Hepatocyte (in vitro differentiated cells): ENCODE measurements around the gene CYTH4. TPM values are rescaled to one million over a fixed set of nuclear protein-coding genes. Genes with fewer than 3 reads are reported as not detected.

ENCODE experiments used
- DNase-seq: peaks from one replicate; pipeline ENCODE4 v3.0.0-alpha.2; 2016; ENCODE audit warnings: low spot score
- H2AFZ ChIP-seq: fragments of 200-600 bp; sonication (generic); 2 replicates; pipeline ENCODE4 v1.6.0; 2016; ENCODE audit warnings: antibody characterized with exemption, mild to moderate bottlenecking
- H3K27ac ChIP-seq: fragments of 200-600 bp; sonication (generic); 2 replicates; pipeline ENCODE4 v1.5.1; 2016; ENCODE audit warnings: mild to moderate bottlenecking
- H3K27me3 ChIP-seq: fragments of 200-600 bp; sonication (generic); 2 replicates; pipeline ENCODE4 v1.6.1; 2016
- H3K36me3 ChIP-seq: fragments of 200-600 bp; sonication (generic); replicated peaks from 2 replicates; pipeline ENCODE4 v1.5.1; 2016; ENCODE audit warnings: low read depth; ENCODE audit not compliant: insufficient read depth
- H3K4me1 ChIP-seq: fragments of 200-600 bp; sonication (generic); 2 replicates; pipeline ENCODE4 v1.5.1; 2016; ENCODE audit warnings: mild to moderate bottlenecking, moderate library complexity; ENCODE audit not compliant: insufficient read depth
- H3K4me2 ChIP-seq: fragments of 200-600 bp; sonication (generic); 2 replicates; pipeline ENCODE4 v1.6.0; 2016
- H3K4me3 ChIP-seq: fragments of 200-600 bp; sonication (generic); 2 replicates; pipeline ENCODE4 v1.5.1; 2016; ENCODE audit warnings: mild to moderate bottlenecking
- H3K79me2 ChIP-seq: fragments of 200-600 bp; sonication (generic); 2 replicates; pipeline ENCODE4 v1.6.0; 2017; ENCODE audit warnings: mild to moderate bottlenecking
- H3K9me2 ChIP-seq: fragments of 200-600 bp; sonication (generic); replicated peaks from 2 replicates; pipeline ENCODE4 v1.6.0; 2017; ENCODE audit warnings: mild to moderate bottlenecking; ENCODE audit not compliant: insufficient read depth
- H3K9me3 ChIP-seq: fragments of 200-600 bp; sonication (generic); 2 replicates; pipeline ENCODE4 v1.5.1; 2016; ENCODE audit warnings: low read depth, mild to moderate bottlenecking
- H4K20me1 ChIP-seq: fragments of 200-600 bp; sonication (generic); 2 replicates; pipeline ENCODE4 v1.6.0; 2016; ENCODE audit warnings: mild to moderate bottlenecking; ENCODE audit not compliant: insufficient read depth, poor library complexity, severe bottlenecking
- CTCF ChIP-seq: fragments of 200-600 bp; sonication (generic); IDR thresholded peaks from 2 replicates; pipeline ENCODE4 v1.5.1; 2016; ENCODE audit warnings: antibody characterized with exemption, mild to moderate bottlenecking; ENCODE audit not compliant: poor library complexity
- EZH2 ChIP-seq: fragments of 200-600 bp; sonication (generic); IDR thresholded peaks from 2 replicates; pipeline ENCODE4 v1.6.1; 2016; ENCODE audit warnings: antibody characterized with exemption, mild to moderate bottlenecking, borderline replicate concordance
- EZH2phosphoT487 ChIP-seq: fragments of 200-600 bp; sonication (generic); IDR thresholded peaks from one replicate; pipeline ENCODE4 v1.6.1; 2018; ENCODE audit warnings: antibody characterized with exemption, mild to moderate bottlenecking, low read depth, moderate library complexity; ENCODE audit not compliant: unreplicated experiment, severe bottlenecking
- WGBS: methylation state at CpG from one replicate; pipeline ENCODE4 v1.1.6; 2016; ENCODE audit warnings: low lambda C conversion rate; ENCODE audit errors: missing lambda C conversion rate; 5-methylcytosine and 5-hydroxymethylcytosine counted together
- polyA plus RNA-seq: library from polyadenylated mRNA; unstranded; fragments of >200 nt; fragmentation: Nextera tagmentation; extraction: Ambion mirVana; gene quantifications from 2 replicates; pipeline ENCODE4 v1.2.1, GENCODE V29; 2016
- total RNA-seq: library from RNA; depleted of rRNA; stranded (reverse); fragments of >200 nt; gene quantifications from 2 replicates; pipeline ENCODE4 v1.2.3, GENCODE V29; 2014

The CYTH4 gene
- total and polyA plus RNA-seq, 2 experiments from 2014 or later, result 0.57 to 0.94 TPM

GRCh38 chr22:37329238-37330140 lies 47.2 kb downstream of the CYTH4 start:
- no peak for DNase-seq
- Histone ChIP-seq H2AFZ (no peak overlapping the region), H3K27me3 (peaks cover 44% of the 10 kb centered on the region), H3K9me3 (no peaks in the 10 kb centered on the region), H3K4me2 (no peak overlapping the region), H4K20me1 (no peaks in the 10 kb centered on the region), H3K79me2 (no peaks in the 10 kb centered on the region), H3K27ac (no peak overlapping the region), H3K4me1 (peaks cover 21% of the 10 kb centered on the region), H3K9me2 (no peaks in the 10 kb centered on the region), H3K36me3 (no peaks in the 10 kb centered on the region), H3K4me3 (no peak overlapping the region)
- WGBS, result 79% methylated on average over 13 of the region's 14 CpGs
- no peak for TF ChIP-seq CTCF
- no peak for TF ChIP-seq EZH2phosphoT487
- no peak for TF ChIP-seq EZH2

- Histone ChIP-seq H3K4me3 (no peak overlapping the region), H3K9me3 (no peaks in the 10 kb centered on the region), H3K36me3 (no peaks in the 10 kb centered on the region), H3K79me2 (no peaks in the 10 kb centered on the region), H3K4me2 (no peak overlapping the region), H3K9me2 (no peaks in the 10 kb centered on the region), H3K27ac (no peak overlapping the region), H3K27me3 (peaks cover 43% of the 10 kb centered on the region), H2AFZ (no peak overlapping the region), H4K20me1 (no peaks in the 10 kb centered on the region), H3K4me1 (peaks cover 19% of the 10 kb centered on the region)
- TF ChIP-seq CTCF (peak; percentile 32), EZH2 (no peak)
- 38% methylated on average over 9 of the region's 9 CpGs for WGBS
- peak; percentile 92 for DNase-seq
These were observed 48.1 kb downstream of the CYTH4 start for GRCh38 chr22:37330200-37331033.

GRCh38 chr22:37331034-37331428 lies 48.7 kb downstream of the CYTH4 start:
- TF ChIP-seq CTCF (no peak), EZH2 (no peak), EZH2phosphoT487 (no peak)
- Histone ChIP-seq H3K27me3 (peaks cover 45% of the 10 kb centered on the region), H4K20me1 (no peaks in the 10 kb centered on the region), H3K36me3 (no peaks in the 10 kb centered on the region), H3K9me3 (no peaks in the 10 kb centered on the region), H3K4me1 (peaks cover 23% of the 10 kb centered on the region), H3K4me2 (no peak overlapping the region), H3K79me2 (no peaks in the 10 kb centered on the region), H2AFZ (no peak overlapping the region), H3K27ac (no peak overlapping the region), H3K9me2 (no peaks in the 10 kb centered on the region), H3K4me3 (no peak overlapping the region)
- WGBS, result 69% methylated on average over 5 of the region's 7 CpGs
- no peak for DNase-seq
